OCI-LY3 (cell line): Measurements from ENCODE around the gene RAD51B.

Source experiments
- CTCF ChIP-seq: fragments of 200-600, 300-600 bp; sonication (generic); IDR thresholded peaks from 2 replicates; pipeline ENCODE4 v1.5.1; 2014; ENCODE audit warnings: antibody characterized with exemption, low read length, low read depth
- EZH2phosphoT487 ChIP-seq: fragments of 200-600 bp; shearing (Covaris generic); IDR thresholded peaks from 2 replicates; pipeline ENCODE4 v1.6.1; 2018; ENCODE audit warnings: antibody characterized with exemption, mixed run types, low read depth

- TF ChIP-seq CTCF: no peak
- TF ChIP-seq EZH2phosphoT487: no peak
Measured at GRCh38 chr14:68233101-68233784, 413.7 kb downstream of the RAD51B start.
